Chondrocyte (in vitro differentiated cells): ENCODE measurements around the gene ANKMY1. TPM values are rescaled to one million over a fixed set of nuclear protein-coding genes. Genes with fewer than 3 reads are reported as not detected.

ENCODE experiments used
- DNase-seq: peaks from one replicate; pipeline ENCODE4 v3.0.0; 2021; ENCODE audit warnings: mixed read lengths, low spot score
- H3K27ac Mint-ChIP-seq: one replicate; pipeline ENCODE4 v1.8.0; 2021; ENCODE audit warnings: mild to moderate bottlenecking, moderate library complexity, mixed read lengths; ENCODE audit not compliant: unreplicated experiment
- H3K27me3 Mint-ChIP-seq: 2 replicates; pipeline ENCODE4 v1.8.0; 2021; ENCODE audit warnings: low read depth, mixed read lengths
- H3K36me3 Mint-ChIP-seq: 2 replicates; pipeline ENCODE4 v1.8.0; 2021; ENCODE audit warnings: low read depth, mixed read lengths
- H3K4me1 Mint-ChIP-seq: 2 replicates; pipeline ENCODE4 v1.8.0; 2021; ENCODE audit warnings: low read depth, mild to moderate bottlenecking, mixed read lengths
- H3K4me3 Mint-ChIP-seq: one replicate; pipeline ENCODE4 v1.8.0; 2021; ENCODE audit warnings: mild to moderate bottlenecking, moderate library complexity, mixed read lengths; ENCODE audit not compliant: unreplicated experiment
- H3K9me3 Mint-ChIP-seq: 2 replicates; pipeline ENCODE4 v1.8.0; 2021; ENCODE audit warnings: low read depth, mixed read lengths
- CTCF ChIP-seq: fragments of 200-600 bp; sonication (generic); IDR thresholded peaks from 2 replicates; pipeline ENCODE4 v1.5.0; 2021; ENCODE audit warnings: antibody characterized with exemption, mild to moderate bottlenecking, moderate library complexity
- long read RNA-seq: library from polyadenylated mRNA; stranded (forward); transcript quantifications from one replicate; pipeline ENCODE4 v2.0.0, GENCODE V29; 2021
- total RNA-seq: library from RNA; stranded (reverse); gene quantifications from 3 replicates; pipeline ENCODE4 v1.2.1, GENCODE V29; 2021

Gene ANKMY1
- 9.5 to 20.6 TPM (median 10.8 TPM) in 3 replicates for total RNA-seq
- long read RNA-seq, partial matches to known transcripts = 1 of 16 reads
- long read RNA-seq, other reads (novel, unspliced or antisense) = 13 of 16 reads

GRCh38 chr2:240557808-240558207 lies at the start of gene ANKMY1:
TSS of gene ANKMY1 (minus strand) at chr2:240557988. CDS start at chr2:240557335, 653 bp downstream.
- Mint-ChIP-seq H3K36me3 (no peaks in the 10 kb centered on the region), H3K4me1 (peaks cover 30% of the 10 kb centered on the region), H3K9me3 (no peaks in the 10 kb centered on the region), H3K27ac (no peak within 1 kb of the TSS), H3K27me3 (no peaks in the 10 kb centered on the region), H3K4me3 (peak within 1 kb of the TSS; percentile 57)
- no peak for TF ChIP-seq CTCF
- no peak for DNase-seq

- Mint-ChIP-seq H3K4me1 (peaks cover 3% of the 10 kb centered on the region), H3K27ac (no peak overlapping the region), H3K27me3 (no peaks in the 10 kb centered on the region), H3K36me3 (no peaks in the 10 kb centered on the region), H3K4me3 (no peak overlapping the region), H3K9me3 (no peaks in the 10 kb centered on the region)
- TF ChIP-seq CTCF = no peak
- peak; percentile 69 for DNase-seq
These were observed 48.3 kb upstream of the ANKMY1 start for GRCh38 chr2:240605867-240606743.

- no peaks in the 10 kb centered on the region for H3K27me3 Mint-ChIP-seq
- peaks cover 3% of the 10 kb centered on the region for H3K4me1 Mint-ChIP-seq
- no peaks in the 10 kb centered on the region for H3K9me3 Mint-ChIP-seq
- peak; percentile 88 for DNase-seq
- TF ChIP-seq CTCF = no peak
- H3K4me3 Mint-ChIP-seq = no peak overlapping the region
- H3K36me3 Mint-ChIP-seq = no peaks in the 10 kb centered on the region
- no peak overlapping the region for H3K27ac Mint-ChIP-seq
These were observed 47.3 kb upstream of the ANKMY1 start for GRCh38 chr2:240604939-240605716.

- DNase-seq = peak; percentile 75
- H3K9me3 Mint-ChIP-seq = no peaks in the 10 kb centered on the region
- peak; percentile 74 for TF ChIP-seq CTCF
- no peaks in the 10 kb centered on the region for H3K27me3 Mint-ChIP-seq
- no peak overlapping the region for H3K4me3 Mint-ChIP-seq
- H3K4me1 Mint-ChIP-seq = peaks cover 3% of the 10 kb centered on the region
- H3K36me3 Mint-ChIP-seq = peaks cover 2% of the 10 kb centered on the region
- no peak overlapping the region for H3K27ac Mint-ChIP-seq
These were observed 46.6 kb upstream of the ANKMY1 start for GRCh38 chr2:240604291-240604938.

GRCh38 chr2:240603846-240604245 lies 46.1 kb upstream of the ANKMY1 start:
- no peak overlapping the region for H3K27ac Mint-ChIP-seq
- peak; percentile 81 for DNase-seq
- H3K4me1 Mint-ChIP-seq = peaks cover 3% of the 10 kb centered on the region
- no peaks in the 10 kb centered on the region for H3K9me3 Mint-ChIP-seq
- TF ChIP-seq CTCF = no peak
- H3K27me3 Mint-ChIP-seq = no peaks in the 10 kb centered on the region
- H3K36me3 Mint-ChIP-seq = peaks cover 2% of the 10 kb centered on the region
- H3K4me3 Mint-ChIP-seq = no peak overlapping the region
